HuH-7.5 (cell line): ENCODE results near the gene AQP12B.
A peak's percentile ranks its signal among the peaks of the same experiment; 100 is the strongest.
"Not testable (repeated sequence)": the region's sequence is repeated elsewhere in the genome, so short reads cannot be mapped to it uniquely, and the experiment has no call there.

ENCODE experiments used
- DNase-seq: peaks from one replicate; pipeline ENCODE4 v3.0.0; 2011; ENCODE audit warnings: low spot score

AQP12B gene

DNA sequence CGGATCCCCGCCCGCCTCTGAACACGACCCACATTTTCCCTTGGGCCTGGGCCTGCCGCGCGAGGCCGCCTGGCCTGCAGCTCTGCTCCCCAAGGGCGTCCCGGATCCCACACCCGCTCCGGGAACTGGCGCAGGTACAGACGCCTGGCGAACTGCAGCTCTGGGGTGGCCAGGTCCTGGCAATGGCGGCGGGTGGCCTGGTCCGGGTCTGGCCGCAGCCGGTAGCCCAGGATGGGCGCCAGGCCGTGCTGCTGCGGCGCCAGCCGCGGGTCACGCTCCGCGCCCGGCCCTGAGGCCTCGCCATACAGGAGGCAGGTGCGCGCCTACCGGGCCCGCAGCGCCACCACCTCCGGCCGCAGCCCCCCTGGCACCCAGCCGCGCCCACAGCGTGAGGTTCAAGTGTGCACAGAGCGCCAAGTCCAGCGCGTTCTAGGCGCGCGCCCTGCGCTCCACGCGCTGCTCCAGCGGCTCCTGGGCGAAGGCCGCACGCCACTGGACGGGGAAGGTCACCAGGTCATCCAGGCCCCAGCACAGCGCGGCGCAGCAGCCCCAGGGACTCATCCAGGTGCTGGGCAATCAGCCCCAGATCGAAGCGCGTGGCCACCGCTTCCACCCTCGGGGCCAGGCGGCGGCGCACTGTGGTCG, 18.5 kb upstream of the AQP12B start:
- no peak for DNase-seq

DNA sequence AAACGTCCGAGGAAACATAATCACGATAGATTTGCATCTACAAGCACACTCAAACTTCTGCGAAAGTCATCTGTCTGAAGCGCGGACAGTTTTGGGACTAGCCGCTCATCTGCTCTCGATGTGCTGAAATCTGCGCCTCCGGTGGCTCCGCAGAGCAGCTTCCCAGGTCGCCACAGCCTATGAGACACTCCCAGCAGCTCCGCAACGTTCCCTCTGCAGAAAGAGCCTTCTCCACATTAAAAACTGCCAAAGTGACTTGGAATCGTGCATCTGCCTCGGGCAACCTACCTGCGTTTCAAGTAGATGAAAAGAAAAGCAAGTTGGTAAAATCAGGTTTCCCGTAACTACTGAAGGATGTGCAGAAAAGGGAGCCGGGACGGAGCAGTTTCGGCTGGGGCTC, 17.9 kb upstream of the AQP12B start:
- DNase-seq, result not testable (repeated sequence)

DNA sequence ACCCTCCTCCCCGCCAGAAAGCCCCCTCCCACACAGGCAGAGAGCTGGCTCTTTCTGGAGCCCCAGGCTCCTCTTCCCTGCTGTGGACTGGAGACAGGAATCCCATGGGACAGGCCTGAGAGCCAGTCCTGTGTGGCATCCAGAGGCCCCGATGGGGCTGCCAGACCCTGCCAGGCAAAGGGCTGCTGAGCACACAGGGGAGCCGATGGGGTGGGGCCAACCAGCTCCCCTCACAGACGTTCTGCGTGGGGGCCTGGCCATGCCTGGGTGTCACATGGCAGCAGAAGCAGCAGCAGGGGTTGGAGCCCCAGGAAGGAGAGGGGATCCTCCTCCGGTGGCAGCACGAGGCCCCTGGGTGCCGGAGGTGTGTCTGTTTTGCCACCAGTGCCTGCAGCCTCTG, 17.1 kb upstream of the AQP12B start:
- not testable (repeated sequence) for DNase-seq

DNA sequence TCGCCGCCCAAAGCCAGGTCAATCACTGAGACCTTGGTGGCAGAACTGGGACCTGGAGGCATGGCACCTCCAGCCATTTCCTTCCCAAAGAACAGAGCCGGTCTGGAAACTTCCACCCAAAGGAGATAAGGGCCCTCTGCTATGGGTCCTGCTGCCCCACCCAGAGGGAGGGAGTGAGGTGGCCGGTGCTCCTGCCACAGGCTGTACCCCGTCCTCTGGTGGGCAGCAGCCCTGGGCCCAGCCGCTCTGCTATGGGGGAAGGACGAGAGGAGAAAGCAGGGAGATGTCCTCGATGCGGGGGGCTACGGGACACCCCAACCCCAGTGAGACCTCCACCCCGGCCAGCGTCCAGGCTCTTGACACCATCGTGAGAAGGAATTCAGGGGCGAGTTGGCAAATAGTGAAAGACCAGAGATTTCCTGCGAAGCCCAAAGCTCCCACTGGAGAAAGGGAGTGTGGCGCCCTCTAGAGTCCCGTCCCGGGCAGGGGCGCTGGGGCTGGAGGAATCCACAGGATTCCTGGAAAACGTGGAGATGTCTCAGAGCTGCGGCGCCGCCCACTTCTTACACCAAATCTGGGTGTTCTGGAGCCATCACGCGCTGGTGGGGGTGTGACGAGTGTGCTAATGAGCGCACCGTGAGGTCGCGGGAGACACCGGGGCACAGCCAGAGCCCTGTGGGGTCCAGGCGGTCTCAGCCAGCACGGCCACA, 16.3 kb upstream of the AQP12B start:
- not testable (repeated sequence) for DNase-seq

DNA sequence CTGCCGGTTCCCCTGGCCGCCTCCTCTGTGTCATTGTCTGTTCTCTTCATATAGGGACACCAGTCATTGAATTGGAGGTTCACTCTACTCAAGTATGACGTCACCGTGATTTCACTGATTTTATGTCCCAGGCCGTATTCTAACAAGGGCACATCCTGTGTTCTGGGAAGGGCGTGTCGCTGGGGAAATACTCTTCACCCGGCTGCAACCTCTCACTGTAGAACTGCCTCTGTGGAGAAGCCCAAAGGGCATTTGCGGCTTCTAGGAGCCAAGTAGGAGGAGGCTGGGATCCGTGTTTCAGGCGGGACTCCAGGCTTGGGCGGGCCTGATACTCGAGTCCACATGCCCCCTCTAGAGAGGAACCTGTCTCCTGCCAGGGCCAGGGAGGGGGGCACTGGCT, 13.8 kb upstream of the AQP12B start:
- DNase-seq, result not testable (repeated sequence)

DNA sequence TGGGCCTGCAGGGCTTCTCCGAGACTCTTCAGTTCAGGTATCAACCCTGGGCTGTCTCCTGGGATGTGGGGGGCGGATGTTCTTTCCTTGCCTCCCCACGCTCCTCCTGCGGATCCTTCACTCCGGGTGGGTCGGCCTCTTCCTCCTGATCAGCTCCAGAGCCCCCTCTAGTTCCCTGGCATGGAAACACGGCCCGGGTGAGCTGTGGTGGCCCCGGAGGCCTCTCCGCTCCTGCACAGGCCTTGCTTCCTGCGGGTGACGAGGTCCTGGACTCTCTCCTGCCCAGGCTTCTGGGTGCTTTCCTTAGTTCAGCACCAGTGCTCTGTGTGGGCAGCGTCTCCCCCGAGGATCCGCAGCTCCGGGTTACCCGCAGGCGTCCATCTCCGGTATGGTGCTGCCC, 12.9 kb upstream of the AQP12B start:
- DNase-seq, result not testable (repeated sequence)

DNA sequence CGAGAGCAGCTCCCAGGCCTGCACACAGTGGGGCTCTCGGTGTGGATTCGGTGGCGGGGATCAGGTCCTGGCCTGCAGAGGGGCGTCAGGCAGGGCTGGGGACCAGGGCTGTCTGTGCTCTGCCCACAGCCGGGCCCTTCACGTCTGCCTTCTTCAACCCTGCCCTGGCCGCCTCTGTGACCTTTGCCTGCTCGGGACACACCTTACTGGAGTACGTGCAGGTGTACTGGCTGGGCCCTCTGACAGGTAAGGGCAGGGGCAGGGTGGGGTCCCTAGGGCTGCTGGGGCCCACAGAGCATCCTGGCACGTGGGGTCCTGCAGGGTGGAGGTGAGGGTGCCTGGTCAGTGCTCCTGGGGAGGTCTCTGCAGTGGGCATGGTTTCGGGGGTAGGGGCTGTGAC, 11.6 kb upstream of the AQP12B start:
- DNase-seq, result not testable (repeated sequence)

DNA sequence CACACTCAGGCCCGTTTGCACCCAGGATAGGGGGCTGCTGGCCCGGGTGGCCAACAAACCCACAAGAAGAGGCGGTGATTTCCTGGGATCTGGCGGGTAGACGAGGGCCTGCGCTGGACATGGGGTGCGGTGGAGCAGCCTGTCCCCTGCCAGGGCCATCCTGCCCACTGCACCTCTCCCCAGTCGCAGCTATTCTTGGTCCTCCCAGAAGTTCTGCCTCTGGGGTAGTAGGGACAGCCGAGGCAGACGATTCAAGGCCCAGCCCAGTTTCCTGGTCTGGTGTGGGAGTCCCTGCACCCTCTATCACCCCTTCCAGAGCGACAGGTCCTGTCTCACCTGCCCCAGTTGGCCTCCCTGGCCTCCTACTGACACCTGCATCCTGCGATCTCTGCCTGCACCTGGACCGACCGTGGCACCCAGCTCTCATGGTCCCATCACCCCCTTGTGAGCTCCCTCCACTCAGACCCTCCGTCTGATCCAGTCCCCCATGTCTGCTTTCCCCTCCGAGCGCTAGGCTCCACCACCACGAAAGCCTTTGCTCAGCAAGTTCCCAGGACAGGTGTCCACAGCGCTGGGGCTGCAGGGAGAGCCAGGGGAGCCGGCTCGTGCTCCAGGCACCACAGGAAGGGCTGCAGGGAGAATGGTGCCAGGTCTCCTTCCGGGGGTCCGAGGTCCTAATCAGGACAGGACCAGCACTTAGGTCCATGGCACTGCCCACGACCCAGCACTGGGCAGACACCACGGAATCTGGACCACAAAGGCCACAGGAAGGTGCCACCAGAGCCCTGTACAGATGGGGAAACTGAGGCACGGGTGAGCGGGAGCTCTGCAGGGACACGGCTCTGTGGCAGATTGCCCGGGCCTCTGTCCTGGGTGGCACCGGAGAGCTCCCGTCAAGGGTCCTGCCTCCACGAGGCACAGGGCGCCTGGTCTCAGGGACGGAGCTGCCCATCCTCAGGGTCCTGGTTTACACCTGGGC, 10.2 kb upstream of the AQP12B start:
- DNase-seq, result not testable (repeated sequence)

DNA sequence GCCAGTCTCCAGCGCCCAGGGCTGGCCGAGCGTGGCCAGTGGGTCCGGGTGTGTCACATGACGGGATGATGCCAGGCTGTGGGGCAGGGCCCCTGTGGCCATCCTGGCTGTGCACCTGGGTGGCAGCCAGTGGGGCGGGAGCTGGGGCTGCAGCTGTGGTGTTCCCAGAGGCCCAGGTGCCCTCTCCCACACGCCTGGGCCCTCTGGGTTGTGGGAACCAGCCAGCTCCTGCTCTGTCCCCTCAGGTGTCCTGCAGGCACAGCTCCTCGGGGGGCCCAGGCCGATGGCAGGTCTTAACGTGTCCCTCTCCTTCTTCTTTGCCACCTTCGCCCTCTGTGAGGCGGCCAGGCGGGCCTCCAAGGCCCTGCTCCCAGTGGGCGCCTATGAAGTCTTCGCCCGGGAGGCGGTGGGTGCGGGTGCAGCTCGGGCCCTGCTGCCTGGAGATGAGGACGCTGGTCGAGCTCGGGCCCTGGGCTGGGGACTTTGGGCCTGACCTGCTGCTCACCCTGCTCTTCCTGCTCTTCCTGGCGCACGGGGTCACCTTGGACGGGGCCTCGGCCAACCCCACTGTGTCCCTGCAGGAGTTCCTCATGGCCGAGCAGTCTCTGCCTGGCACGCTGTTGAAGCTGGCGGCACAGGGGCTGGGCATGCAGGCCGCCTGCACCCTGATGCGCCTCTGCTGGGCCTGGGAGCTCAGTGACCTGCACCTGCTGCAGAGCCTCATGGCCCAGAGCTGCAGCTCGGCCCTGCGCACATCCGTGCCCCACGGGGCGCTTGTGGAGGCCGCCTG, 9.1 kb upstream of the AQP12B start, which contains the start of gene AQP12A:
Gene AQP12A, plus strand, starts transcription at position 236 of the 790 bp plus-strand sequence. Its CDS starts 48 bp downstream, at position 284.
- DNase-seq, result not testable (repeated sequence)

DNA sequence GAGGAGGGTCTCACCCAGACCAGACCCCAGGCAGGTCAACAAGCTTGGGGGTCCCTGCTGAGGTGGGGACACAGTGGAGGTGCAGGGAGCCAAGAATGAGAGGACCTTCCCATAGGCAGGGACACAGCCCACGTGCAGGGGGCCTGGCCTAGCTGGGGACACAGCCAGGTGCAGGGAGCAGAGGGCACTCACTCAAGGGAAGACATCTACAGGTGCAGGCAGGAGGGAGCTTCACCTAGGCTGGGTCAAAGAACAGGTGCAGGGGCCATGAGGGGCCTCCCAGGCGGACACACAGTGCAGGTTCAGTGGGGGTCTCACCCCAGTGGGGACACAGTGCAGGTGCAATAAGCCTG, 8.4 kb upstream of the AQP12B start:
- not testable (repeated sequence) for DNase-seq

DNA sequence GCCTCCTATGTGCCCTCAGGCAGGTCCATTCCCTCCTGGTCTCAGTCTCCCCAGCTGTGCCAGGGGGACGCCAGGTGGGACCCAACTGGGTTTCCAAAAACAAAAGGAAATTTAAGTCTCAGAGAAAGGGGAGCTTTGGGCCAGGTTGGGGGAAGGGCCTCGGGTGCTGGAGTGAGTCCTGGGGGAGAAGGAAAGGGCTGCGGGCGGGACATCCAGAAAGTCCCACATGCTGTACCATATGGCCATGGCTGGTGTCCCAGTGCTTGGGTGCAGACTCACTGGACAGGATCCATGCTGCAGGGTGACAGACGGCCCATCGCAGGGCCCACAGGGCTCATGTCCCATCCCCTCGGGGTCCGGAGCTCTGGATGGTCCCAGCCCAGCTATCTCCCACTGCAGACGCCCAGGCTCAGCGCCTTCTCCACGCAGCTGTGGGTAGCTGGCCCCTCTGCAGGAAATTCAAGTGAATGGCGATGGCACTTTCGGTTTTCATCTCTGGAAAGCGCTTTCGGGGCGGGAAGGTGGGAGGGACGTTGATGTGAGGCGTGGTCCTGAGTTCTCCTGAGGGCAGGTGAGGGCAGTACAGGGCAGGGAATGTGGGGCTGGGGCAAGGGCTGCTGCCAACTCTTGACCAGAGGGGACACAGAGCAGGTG, 7.9 kb upstream of the AQP12B start:
- not testable (repeated sequence) for DNase-seq

DNA sequence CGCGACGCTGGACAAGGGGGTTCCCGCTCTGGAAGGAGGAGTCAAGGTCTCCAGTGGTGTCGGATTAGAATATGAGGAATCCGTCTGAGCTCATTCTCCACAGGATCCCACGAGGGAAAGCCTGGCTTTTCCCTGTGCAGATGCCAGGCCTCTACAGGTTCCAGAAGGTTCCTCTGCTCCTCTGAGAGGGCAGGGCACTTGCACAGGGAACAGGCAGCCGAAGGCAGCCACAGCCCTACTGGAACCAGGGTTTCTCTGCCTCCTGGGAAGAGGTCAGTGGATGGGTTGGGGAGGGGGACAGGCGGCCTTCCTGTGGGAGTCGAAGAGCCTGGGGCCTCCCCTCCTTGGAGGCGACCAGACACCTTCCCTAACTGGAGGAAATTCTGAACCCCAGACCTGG, 7.3 kb upstream of the AQP12B start:
- no peak for DNase-seq

DNA sequence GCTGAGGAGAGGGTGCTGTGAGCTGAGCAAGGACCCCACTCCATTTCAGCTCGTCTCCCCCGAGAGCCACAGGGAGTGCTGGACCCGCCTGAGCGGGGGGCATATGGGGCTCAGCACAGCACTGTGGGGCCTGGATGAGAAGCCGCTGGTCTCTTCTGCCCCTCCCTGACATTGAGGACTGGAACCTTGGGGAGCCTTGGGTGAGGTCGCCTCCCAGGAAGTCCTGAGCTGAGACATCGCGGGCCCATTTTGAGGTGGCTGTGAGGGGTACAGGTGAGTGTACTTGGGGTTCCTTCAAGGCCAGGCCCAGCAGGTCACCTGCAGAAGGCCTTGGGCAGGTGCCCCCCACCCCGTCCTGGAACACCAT, 5.9 kb upstream of the AQP12B start:
- no peak for DNase-seq

DNA sequence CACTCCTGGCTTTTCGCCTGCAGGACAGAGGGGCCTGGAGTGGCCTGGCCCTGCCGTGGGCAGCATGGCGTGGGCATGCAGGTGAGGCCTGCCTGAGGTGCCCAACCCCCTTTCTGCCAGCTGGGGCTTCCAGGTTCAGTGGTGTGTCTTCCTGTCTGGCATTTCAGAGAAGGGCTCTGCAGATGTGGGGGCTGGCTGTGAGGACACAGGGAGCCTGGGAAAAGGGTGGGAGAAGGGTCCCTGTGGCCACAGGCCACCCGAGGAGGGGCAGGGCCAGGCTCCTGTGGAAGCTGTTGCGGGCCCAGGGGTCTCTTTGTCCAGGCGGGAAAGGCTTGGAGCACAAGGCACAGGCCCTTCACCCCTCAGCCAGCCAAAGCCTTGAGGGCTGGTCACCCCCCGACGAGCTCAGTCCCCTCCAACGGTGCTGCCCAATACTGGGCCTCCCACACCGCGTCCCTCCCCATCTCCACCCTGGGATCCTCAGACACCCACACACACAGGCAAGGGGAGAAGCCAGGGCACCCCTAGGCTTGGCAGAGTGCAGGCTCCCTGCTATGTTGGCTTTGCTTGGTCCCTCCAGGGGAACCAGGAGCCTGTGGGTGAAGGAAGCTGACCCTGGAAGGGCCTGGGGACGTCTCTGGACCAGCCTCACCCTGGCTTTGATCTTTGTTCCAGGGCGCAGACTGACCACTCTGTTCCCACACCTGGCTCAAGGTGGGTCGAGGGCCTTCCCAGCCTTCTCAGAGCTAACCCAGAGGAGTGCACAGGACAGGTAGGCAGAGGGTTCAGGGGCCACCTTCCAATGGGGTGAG, 5.3 kb upstream of the AQP12B start:
- no peak for DNase-seq

DNA sequence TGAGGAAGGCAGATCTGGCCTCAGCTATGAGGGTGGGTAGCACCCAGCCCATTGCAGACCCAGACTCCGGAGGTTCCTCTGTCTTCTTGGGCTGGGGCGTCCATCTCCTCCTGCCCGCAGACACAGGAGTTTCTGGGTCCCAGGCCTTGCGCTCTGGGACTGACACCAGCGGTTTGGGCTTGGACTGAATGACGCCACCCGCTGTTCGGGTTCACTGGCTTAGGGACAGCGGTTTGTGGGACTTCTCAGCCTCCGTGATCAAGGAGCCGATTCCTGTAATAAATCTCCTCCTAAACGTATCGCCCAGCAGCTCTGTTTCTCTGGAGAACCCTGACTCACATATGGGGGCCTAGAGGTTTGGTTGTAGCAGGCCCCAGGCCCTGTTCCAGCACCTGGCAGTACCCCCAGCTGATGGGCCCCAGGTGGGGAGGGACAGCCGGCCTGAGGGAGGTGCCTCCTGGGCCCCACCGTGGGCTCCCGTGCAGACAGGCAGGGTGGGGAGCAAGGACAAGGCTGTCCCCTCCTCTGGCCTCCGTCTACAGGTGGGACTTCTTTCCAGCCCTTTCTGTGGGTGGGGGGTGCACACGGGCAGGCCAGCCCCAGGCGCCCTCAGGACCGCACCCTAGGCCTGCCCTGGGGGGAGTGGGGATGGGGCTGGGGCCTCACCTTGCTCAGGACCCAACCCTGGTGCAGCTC, 4.5 kb upstream of the AQP12B start:
- DNase-seq, result no peak

DNA sequence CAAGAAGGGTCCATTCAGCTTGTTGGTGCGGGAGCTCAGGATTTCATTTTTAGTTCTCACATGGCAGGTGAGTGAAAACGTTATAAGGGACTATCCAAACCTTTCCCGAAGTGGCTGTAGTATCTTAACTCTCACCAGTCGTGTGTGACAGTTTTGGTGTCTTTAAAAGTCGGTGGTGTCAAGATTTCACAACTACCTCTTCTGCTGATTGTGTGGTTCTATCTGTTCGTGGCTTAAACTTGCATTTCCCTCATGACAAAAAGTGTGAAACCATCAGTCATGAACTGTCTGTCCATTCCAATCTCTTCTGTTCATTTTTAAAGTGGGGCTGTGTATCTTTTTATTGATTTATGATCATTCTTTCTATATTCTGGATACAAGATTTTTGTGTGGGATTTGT, 3.8 kb upstream of the AQP12B start:
- no peak for DNase-seq

DNA sequence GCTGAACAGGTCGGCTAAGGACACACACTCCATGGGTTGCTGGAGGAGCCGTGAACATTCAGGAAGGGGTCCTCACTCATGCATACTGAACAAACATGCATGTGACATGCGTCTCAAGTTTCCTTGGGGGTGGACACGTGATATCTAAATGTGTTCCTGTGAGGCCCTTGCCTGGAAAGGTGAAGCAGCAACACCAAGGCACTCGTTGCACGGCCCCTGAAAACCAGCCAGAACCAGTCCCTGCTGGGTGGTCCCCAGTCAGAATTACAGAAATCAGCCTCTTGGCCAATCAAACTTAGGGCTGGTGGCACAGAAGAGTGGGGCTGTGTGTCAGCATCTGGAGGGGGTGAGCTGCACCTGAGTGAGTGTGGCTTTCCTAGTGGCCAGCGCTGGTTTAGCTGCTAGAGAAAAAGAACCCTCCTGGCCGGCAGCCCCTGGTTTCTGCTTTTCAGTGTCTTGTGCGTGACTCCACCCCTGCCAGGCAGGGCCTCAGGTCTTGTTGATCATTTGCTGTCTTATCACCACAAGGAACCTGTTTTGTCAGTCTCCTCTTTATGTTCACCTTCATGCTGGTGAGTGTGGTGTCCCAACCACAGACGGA, 3.2 kb upstream of the AQP12B start:
- DNase-seq, result peak; percentile 49

DNA sequence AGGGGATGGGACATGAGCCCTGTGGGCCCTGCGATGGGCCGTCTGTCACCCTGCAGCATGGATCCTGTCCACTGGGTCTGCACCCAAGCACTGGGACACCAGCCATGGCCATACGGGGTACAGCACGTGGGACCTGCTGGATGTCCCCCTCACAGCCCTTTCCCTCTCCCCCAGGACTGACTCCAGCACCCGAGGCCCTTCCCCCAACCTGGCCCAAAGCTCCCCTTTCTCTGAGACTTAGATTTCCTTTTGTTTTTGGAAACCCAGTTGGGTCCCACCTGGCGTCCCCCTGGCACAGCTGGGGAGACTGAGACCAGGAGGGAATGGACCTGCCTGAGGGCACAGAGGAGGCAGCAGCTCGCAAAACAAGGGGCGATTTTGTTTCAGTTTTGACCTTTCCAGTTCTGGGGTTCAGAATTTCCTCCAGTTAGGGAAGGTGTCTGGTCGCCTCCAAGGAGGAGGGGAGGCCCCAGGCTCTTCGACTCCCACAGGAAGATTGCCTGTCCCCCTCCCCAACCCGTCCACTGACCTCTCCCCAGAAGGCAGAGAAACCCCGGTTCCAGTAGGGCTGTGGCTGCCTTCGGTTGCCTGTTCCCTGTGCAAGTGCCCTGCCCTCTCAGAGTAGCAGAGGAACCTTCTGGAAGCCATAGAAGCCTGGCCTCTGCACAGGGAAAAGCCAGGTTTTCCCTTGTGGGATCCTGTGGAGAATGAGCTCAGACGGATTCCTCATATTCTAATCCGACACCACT, 1.5 kb upstream of the AQP12B start:
- DNase-seq, result not testable (repeated sequence)
